Measurements from ENCODE around the gene EBF3.

DNA sequence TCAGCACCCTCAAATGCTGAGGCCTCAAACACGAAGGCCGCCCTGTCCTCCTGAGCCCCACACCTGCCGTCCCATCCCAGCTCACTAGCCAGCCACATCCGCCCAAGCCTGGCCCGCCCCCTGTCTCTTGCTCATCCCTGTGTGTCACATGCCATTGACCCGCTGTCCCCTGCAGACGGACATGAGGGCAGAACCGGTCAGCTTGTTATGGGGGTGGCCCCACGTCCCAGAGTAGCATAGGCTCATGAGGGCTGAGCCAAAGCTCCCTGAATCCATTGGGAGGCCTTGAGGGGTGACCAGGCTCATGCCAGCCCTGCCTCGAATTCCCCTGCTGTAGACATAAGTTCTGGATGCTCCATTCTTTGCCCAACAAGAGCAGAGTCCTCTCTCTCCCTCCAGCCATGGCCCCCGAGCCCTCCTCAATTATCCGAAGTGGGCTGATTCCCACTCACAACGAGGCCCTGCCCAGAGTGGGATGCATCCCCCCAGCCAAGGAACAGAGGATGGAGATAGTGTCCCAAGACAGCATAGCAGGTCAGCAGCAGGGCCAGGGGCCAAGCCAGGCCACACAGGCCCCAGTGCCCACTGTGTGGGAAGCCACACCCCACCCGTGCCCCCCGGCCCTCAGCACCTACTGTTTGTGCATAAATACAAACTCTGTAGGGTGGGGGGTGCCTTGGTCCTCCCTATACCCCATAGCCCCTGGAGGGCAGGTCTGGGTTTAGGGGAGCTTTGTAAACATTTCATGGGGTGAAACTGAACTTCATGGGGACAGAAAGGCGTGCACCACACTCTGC lies 42.1 kb downstream of the EBF3 start:
- no peak for TF ChIP-seq ZNF274 (IDR thresholded peaks at IDR 0.05; ENCODE audit: low read depth, low read length)
- no peak for TF ChIP-seq SUZ12 (IDR thresholded peaks at IDR 0.05; ENCODE audit: extremely low read depth, insufficient read depth, insufficient read length)
- no peak for TF ChIP-seq YY1 (IDR thresholded peaks at IDR 0.05; ENCODE audit: insufficient read depth, insufficient read length)
